ENCODE measurements around the gene CREM. TPM values are rescaled to one million over a fixed set of nuclear protein-coding genes. Genes with fewer than 3 reads are reported as not detected.

Gene CREM
- total and polyA plus RNA-seq, 10 of the 15 experiments (the other 5 are each of a cell fraction or from before 2014, with no cell fraction given) = 51.3 to 115 (median 70.6) TPM

GRCh38 chr10:35223016-35223415 lies 96.4 kb downstream of the CREM start:
- TF ChIP-seq POLR2AphosphoS5 (IDR thresholded peaks at IDR 0.05; ENCODE audit: low read length) = no peak
- TF ChIP-seq RUNX3 (IDR thresholded peaks at IDR 0.05; ENCODE audit: low read length) = no peak
- TF ChIP-seq CHD4 (IDR thresholded peaks at IDR 0.05) = no peak
- no peak for TF ChIP-seq STAT1 (conservative IDR thresholded peaks at IDR 0.05)
- TF ChIP-seq CTCF (IDR thresholded peaks at IDR 0.05 in 2 of 3, conservative IDR thresholded peaks at IDR 0.05 in 1 of 3; ENCODE audit: control insufficient read depth in 2 of 3, extremely low read depth in 1 of 3, insufficient read depth in 1 of 3, low read depth in 3 of 3, low read length in 3 of 3) = 0 out of 6 replicates have a peak, but pooled peaks of 1 of the 3 experiments have one; percentile 6
- WGBS (ENCODE audit: insufficient coverage, insufficient replicate concordance, low lambda C conversion rate, missing lambda C conversion rate) = 35% methylated on average over 4 of the region's 4 CpGs
- no peak for ATAC-seq
- FAIRE-seq = no peak
- DNase-seq (ENCODE audit: low read depth, low spot score) = no peak
- H3K27ac ChIP-seq (ENCODE audit: control insufficient read depth, insufficient read depth) = no peak overlapping the region
- H3K9me3 ChIP-seq (replicated peaks; ENCODE audit: control insufficient read depth, insufficient read depth, low read length) = no peaks in the 10 kb centered on the region; the same call in 2 of the 3 replicates
- peaks cover 9% of the 10 kb centered on the region; the same call in 1 of the 2 replicates for H3K4me1 ChIP-seq (ENCODE audit: control insufficient read depth, insufficient read depth, low read length)
- ChIA-PET SMC1A (ENCODE audit: uncharacterized antibody, unreplicated experiment) (interaction anchor here (10.6 kb wide), 1 partner anchor 101 kb away, joined by 281 read pairs; the partner anchor contains the start of gene CREM), CTCF (interaction anchor here (1.0 to 16.4 kb wide), 5 partner anchors 10 to 154 kb away, joined by 3 to 378 read pairs (median 4); partner anchors contain the start of gene CREM), RAD21 (ENCODE audit: unreplicated experiment) (interaction anchor here (1.6 to 8.9 kb wide), 3 partner anchors 97 to 340 kb away, joined by 4 to 137 read pairs (median 6); partner anchors contain the start of gene CREM), POLR2A (no interaction called here)
- no TSS peak for BruUV-seq (replicated peaks)
- no peak overlapping the region for H3K4me2 ChIP-seq (ENCODE audit: control insufficient read depth, insufficient read depth)
- H2AFZ ChIP-seq (ENCODE audit: control insufficient read depth, low read depth, low read length) = no peak overlapping the region
- in situ Hi-C loops (cut with MboI) = no loop called here
- H3K36me3 ChIP-seq (ENCODE audit: control insufficient read depth in 2 of 2, insufficient read depth in 2 of 2, low read length in 1 of 2) = no peaks in the 10 kb centered on the region
- H3K79me2 ChIP-seq (ENCODE audit: control insufficient read depth, insufficient read depth, low read length) = no peaks in the 10 kb centered on the region
- no peak overlapping the region for H3K4me3 ChIP-seq
- intact Hi-C loops (cut with micrococcal nuclease; ENCODE audit: unreplicated experiment) = no loop called here
- no peaks in the 10 kb centered on the region for H4K20me1 ChIP-seq (ENCODE audit: control insufficient read depth, insufficient read depth)
- no peak overlapping the region for H3K9ac ChIP-seq (ENCODE audit: control insufficient read depth, insufficient read depth, low read length)
- H3K27me3 ChIP-seq (replicated peaks in 1 of 2; ENCODE audit: control insufficient read depth in 2 of 2, insufficient read depth in 2 of 2, low read length in 1 of 2) = no peaks in the 10 kb centered on the region

All from GM12878 (cell line).